GM19193 (cell line): ENCODE data around the gene PACRG.

Source experiments
- POLR2A ChIP-seq: IDR thresholded peaks from 4 replicates; pipeline ENCODE4 v1.6.1; 2011; ENCODE audit not compliant: insufficient read depth, insufficient read length; ENCODE audit errors: extremely low read depth

PACRG gene

GRCh38 chr6:163338671-163339405, 611.1 kb downstream of the PACRG start:
- no peak for TF ChIP-seq POLR2A

GRCh38 chr6:163339466-163339865, 611.7 kb downstream of the PACRG start:
- no peak for TF ChIP-seq POLR2A

GRCh38 chr6:163340201-163340887, 612.6 kb downstream of the PACRG start:
- no peak for TF ChIP-seq POLR2A

- TF ChIP-seq POLR2A, result no peak
These were observed 613.7 kb downstream of the PACRG start for GRCh38 chr6:163341224-163342061.

GRCh38 chr6:163342571-163343539, 615.1 kb downstream of the PACRG start:
- TF ChIP-seq POLR2A, result no peak

GRCh38 chr6:163343609-163344008, 615.8 kb downstream of the PACRG start:
- TF ChIP-seq POLR2A, result no peak

- no peak for TF ChIP-seq POLR2A
These were observed 616.6 kb downstream of the PACRG start for GRCh38 chr6:163344411-163344810.

GRCh38 chr6:163345931-163346330, 618.2 kb downstream of the PACRG start:
- no peak for TF ChIP-seq POLR2A

GRCh38 chr6:163346497-163346961, 618.8 kb downstream of the PACRG start:
- TF ChIP-seq POLR2A, result no peak

GRCh38 chr6:163347021-163347446, 619.3 kb downstream of the PACRG start:
- TF ChIP-seq POLR2A, result no peak

GRCh38 chr6:163348789-163349680, 621.3 kb downstream of the PACRG start:
- TF ChIP-seq POLR2A, result no peak

- TF ChIP-seq POLR2A, result no peak
These were observed 621.9 kb downstream of the PACRG start for GRCh38 chr6:163349696-163350095.

- TF ChIP-seq POLR2A, result no peak
These were observed 623.2 kb downstream of the PACRG start for GRCh38 chr6:163351013-163351412.
